SK-N-SH (cell line): ENCODE measurements around the gene POLQ. TPM values are rescaled to one million over a fixed set of nuclear protein-coding genes. Genes with fewer than 3 reads are reported as not detected.
"Not testable (repeated sequence)": the region's sequence is repeated elsewhere in the genome, so short reads cannot be mapped to it uniquely, and the experiment has no call there.

Experiments
- CTCF ChIA-PET: fragments of 300-600, 350-600 bp; formaldehyde crosslinking; extraction: SDS; loops from one replicate; lab custom pipeline; 2021; lab: Yijun Ruan, JAX
- POLR2A ChIA-PET: fragments of 350-600 bp; sonication (Branson Sonifier 250); formaldehyde crosslinking; extraction: SDS; loops from one replicate; lab custom pipeline; 2020; ENCODE audit warnings: antibody characterized with exemption, inconsistent platforms; lab: Yijun Ruan, JAX
- DNase-seq: peaks from one replicate; pipeline ENCODE4 v3.0.0; 2012
- H2AFZ ChIP-seq: fragments of 200-600 bp; sonication (generic); 2 replicates; pipeline ENCODE4 v1.8.1; 2016; ENCODE audit warnings: antibody characterized with exemption, mild to moderate bottlenecking, low read depth
- H3F3A ChIP-seq: fragments of 200-600 bp; sonication (generic); replicated peaks from 2 replicates; pipeline ENCODE3; 2016; ENCODE audit warnings: antibody characterized with exemption, mild to moderate bottlenecking; ENCODE audit not compliant: insufficient read depth
- H3K27ac ChIP-seq, 2 experiments: fragments of 200-500 bp in 1 of 2; fragments of 200-600 bp in 1 of 2; sonication (Bioruptor generic) in 1 of 2; sonication (generic), shearing (Covaris generic) in 1 of 2; 2 replicates each; pipeline versions ENCODE4 v1.5.1 to v1.6.1; 2014 to 2016; ENCODE audit warnings: low read depth in 2 of 2, inconsistent platforms in 1 of 2, low read length in 1 of 2, mild to moderate bottlenecking in 1 of 2, mixed read lengths in 1 of 2
- H3K27me3 ChIP-seq: fragments of 200-600 bp; sonication (generic), shearing (Covaris generic); 2 replicates; pipeline ENCODE4 v1.6.1; 2016; ENCODE audit warnings: mixed run types; ENCODE audit not compliant: insufficient read depth
- H3K36me3 ChIP-seq, 2 experiments: fragments of 200-500 bp in 1 of 2; fragments of 200-600 bp in 1 of 2; sonication (Bioruptor generic) in 1 of 2; sonication (generic) in 1 of 2; replicated peaks in 1 of 2; 2 replicates each; pipeline versions ENCODE3 to v1.5.1; 2014 to 2016; ENCODE audit warnings: low read length in 1 of 2, mild to moderate bottlenecking in 1 of 2; ENCODE audit not compliant: insufficient read depth in 2 of 2, control insufficient read depth in 1 of 2
- H3K4me1 ChIP-seq, 2 experiments: fragments of 200-500 bp in 1 of 2; fragments of 200-600 bp in 1 of 2; sonication (Bioruptor generic) in 1 of 2; sonication (generic), shearing (Covaris generic) in 1 of 2; 2 replicates each; pipeline versions ENCODE4 v1.5.1 to v1.6.1; 2014 to 2016; ENCODE audit warnings: low read depth in 1 of 2, low read length in 1 of 2, mixed run types in 1 of 2; ENCODE audit not compliant: insufficient read depth in 2 of 2, control insufficient read depth in 1 of 2
- H3K4me2 ChIP-seq: fragments of 200-600 bp; sonication (generic), shearing (Covaris generic); 2 replicates; pipeline ENCODE4 v1.6.1; 2017; ENCODE audit warnings: mixed run types
- H3K4me3 ChIP-seq, 2 experiments: fragments of 200-500 bp in 1 of 2; fragments of 200-600 bp in 1 of 2; sonication (Bioruptor generic) in 1 of 2; sonication (generic), shearing (Covaris generic) in 1 of 2; 2 replicates each; pipeline versions ENCODE4 v1.5.1 to v1.8.1; 2014 to 2016; ENCODE audit warnings: low read depth in 2 of 2, inconsistent platforms in 1 of 2, low read length in 1 of 2, mild to moderate bottlenecking in 1 of 2, mixed read lengths in 1 of 2, moderate library complexity in 1 of 2
- H3K79me2 ChIP-seq: fragments of 200-600 bp; sonication (generic); 2 replicates; pipeline ENCODE4 v1.8.1; 2017; ENCODE audit warnings: mild to moderate bottlenecking; ENCODE audit not compliant: insufficient read depth
- H3K9ac ChIP-seq: fragments of 200-600 bp; sonication (generic); 2 replicates; pipeline ENCODE4 v1.6.1; 2017; ENCODE audit warnings: mixed run types
- H3K9me2 ChIP-seq: fragments of 200-600 bp; sonication (generic); 2 replicates; pipeline ENCODE4 v1.6.1; 2017; ENCODE audit warnings: mixed run types
- H3K9me3 ChIP-seq: fragments of 200-600 bp; sonication (generic); 2 replicates; pipeline ENCODE4 v1.6.1; 2017; ENCODE audit warnings: mixed run types, mild to moderate bottlenecking, moderate library complexity
- H4K20me1 ChIP-seq: fragments of 200-600 bp; sonication (generic); 2 replicates; pipeline ENCODE4 v1.6.1; 2017; ENCODE audit warnings: mild to moderate bottlenecking, mixed run types; ENCODE audit not compliant: insufficient read depth
- EP300 ChIP-seq, 2 experiments: IDR thresholded peaks; 2 replicates each; pipeline versions ENCODE4 v1.4.0 to v1.6.1; 2012; ENCODE audit warnings: borderline replicate concordance in 1 of 2, low read depth in 1 of 2, low read length in 1 of 2
- FOSL2 ChIP-seq: IDR thresholded peaks from 2 replicates; pipeline ENCODE4 v1.4.0; 2012; ENCODE audit warnings: low read depth, mild to moderate bottlenecking, moderate library complexity, borderline replicate concordance
- FOXM1 ChIP-seq: IDR thresholded peaks from 2 replicates; pipeline ENCODE4 v1.4.0; 2012; ENCODE audit warnings: low read depth, mild to moderate bottlenecking
- GATA2 ChIP-seq: sonication (generic); formaldehyde crosslinking; IDR thresholded peaks from 2 replicates; pipeline ENCODE4 v1.5.0; 2020; ENCODE audit warnings: mild to moderate bottlenecking, missing genetic modification reagents
- RCOR1 ChIP-seq: fragments of 150-350 bp; IDR thresholded peaks from 2 replicates; pipeline ENCODE4 v1.6.1; 2017; ENCODE audit warnings: antibody characterized with exemption, low read length
- RXRA ChIP-seq: IDR thresholded peaks from 2 replicates; pipeline ENCODE4 v1.4.0; 2012; ENCODE audit warnings: low read depth, mild to moderate bottlenecking, borderline replicate concordance
- SMC3 ChIP-seq: IDR thresholded peaks from 2 replicates; pipeline ENCODE4 v1.6.1; 2012; ENCODE audit warnings: low read depth, low read length, improper control_type of control experiment
- TCF12 ChIP-seq: IDR thresholded peaks from 2 replicates; pipeline ENCODE4 v1.4.0; 2012
- TEAD4 ChIP-seq: IDR thresholded peaks from 2 replicates; pipeline ENCODE4 v1.4.0; 2012; ENCODE audit warnings: mild to moderate bottlenecking, borderline replicate concordance; ENCODE audit not compliant: insufficient read depth
- WGBS: methylation state at CpG from one replicate; pipeline ENCODE4 v1.1.6; 2017; ENCODE audit warnings: low lambda C conversion rate; 5-methylcytosine and 5-hydroxymethylcytosine counted together
- polyA plus RNA-seq, 3 experiments: library from polyadenylated mRNA; depleted of rRNA; stranded (reverse); fragments of >200 nt; gene quantifications; 2 replicates each; pipeline ENCODE4 v1.2.3, GENCODE V29; 2012
- TF ChIP-seq, protein P1 (sequence below): fragments of 200-600 bp; sonication (generic); IDR thresholded peaks from 2 replicates; pipeline ENCODE4 v1.6.1; 2017; ENCODE audit warnings: antibody characterized with exemption, mild to moderate bottlenecking, moderate library complexity
- TF ChIP-seq, protein P2 (sequence below): IDR thresholded peaks from 2 replicates; pipeline ENCODE4 v1.4.0; 2012; ENCODE audit warnings: low read depth
- TF ChIP-seq, protein P3 (sequence below): IDR thresholded peaks from 2 replicates; pipeline ENCODE4 v1.4.0; 2012; ENCODE audit warnings: low read depth, borderline replicate concordance
- TF ChIP-seq, protein P4 (sequence below): IDR thresholded peaks from 2 replicates; pipeline ENCODE4; 2012

Gene POLQ
- polyA plus RNA-seq, 1 of the 3 experiments (the other 2 are of a cell fraction) = 1.4 TPM

DNA sequence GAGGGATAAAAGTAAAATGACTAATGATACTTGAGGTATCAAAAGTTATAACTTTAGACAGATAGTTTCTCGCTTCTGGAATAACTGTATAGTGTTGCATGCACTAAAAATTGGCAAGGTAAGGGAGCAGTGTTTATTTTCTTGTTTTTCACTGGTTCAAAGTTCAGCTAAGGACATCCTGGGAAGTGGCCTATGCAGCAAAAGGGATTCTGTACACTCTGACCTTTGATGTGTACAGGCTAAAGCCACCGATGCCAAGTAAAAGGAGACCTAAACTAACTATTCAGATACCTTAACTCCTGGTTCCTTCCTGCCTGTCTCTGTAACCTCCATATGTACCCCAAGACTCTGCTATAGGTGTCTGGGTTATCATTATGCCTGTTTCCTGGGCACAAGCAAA, 49.1 kb upstream of the POLQ start:
- CTCF ChIA-PET = no interaction called here

DNA sequence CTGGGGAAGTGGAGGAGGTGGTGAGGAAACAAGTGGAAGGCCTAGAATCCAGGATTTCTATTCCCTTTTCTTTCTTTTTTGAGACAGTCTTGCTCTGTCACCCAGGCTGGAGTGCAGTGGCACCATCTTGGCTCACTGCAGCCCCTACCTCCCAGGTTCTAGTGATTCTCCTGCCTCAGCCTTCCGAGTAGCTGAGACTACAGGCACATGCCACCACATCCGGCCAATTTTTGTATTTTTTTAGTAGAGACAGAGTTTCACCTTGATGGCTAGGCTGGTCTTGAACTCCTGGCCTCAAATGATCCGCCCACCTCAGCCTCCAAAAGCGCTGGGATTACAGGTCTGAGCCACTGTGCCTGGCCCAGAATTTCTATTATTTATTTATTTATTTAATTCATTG, 48.0 kb upstream of the POLQ start:
- 26% methylated on average over 4 of the region's 4 CpGs for WGBS

More for the DNA sequence above, 49.1 kb upstream of the POLQ start:
- H3K27ac ChIP-seq = no peak overlapping the region
- H2AFZ ChIP-seq = no peak overlapping the region
- no peaks in the 10 kb centered on the region for H3K79me2 ChIP-seq
- DNase-seq = no peak
- no peak overlapping the region for H3K9ac ChIP-seq
- no peak overlapping the region for H3K4me3 ChIP-seq
- WGBS = 36% methylated on average over 2 of the region's 2 CpGs
- no peaks in the 10 kb centered on the region for H3K4me1 ChIP-seq
- no peak overlapping the region for H3K4me2 ChIP-seq
- no peaks in the 10 kb centered on the region for H4K20me1 ChIP-seq
- no peaks in the 10 kb centered on the region; the same call in 1 of the 2 replicates for H3K27me3 ChIP-seq
- no peaks in the 10 kb centered on the region for H3K9me2 ChIP-seq
- H3K9me3 ChIP-seq = no peaks in the 10 kb centered on the region
- POLR2A ChIA-PET = no interaction called here
- no peaks in the 10 kb centered on the region for H3K36me3 ChIP-seq
- TF ChIP-seq SMC3 (no peak), RCOR1 (no peak), TCF12 (no peak), TEAD4 (no peak), EP300 (IDR thresholded peaks at IDR 0.05; ENCODE audit: borderline replicate concordance in 1 of 2, low read depth in 1 of 2, low read length in 1 of 2) (no peak), GATA2 (CRISPR knock-in tag) (no peak), RXRA (no peak), FOSL2 (no peak), FOXM1 (no peak)
- TF ChIP-seq, protein P1, sequence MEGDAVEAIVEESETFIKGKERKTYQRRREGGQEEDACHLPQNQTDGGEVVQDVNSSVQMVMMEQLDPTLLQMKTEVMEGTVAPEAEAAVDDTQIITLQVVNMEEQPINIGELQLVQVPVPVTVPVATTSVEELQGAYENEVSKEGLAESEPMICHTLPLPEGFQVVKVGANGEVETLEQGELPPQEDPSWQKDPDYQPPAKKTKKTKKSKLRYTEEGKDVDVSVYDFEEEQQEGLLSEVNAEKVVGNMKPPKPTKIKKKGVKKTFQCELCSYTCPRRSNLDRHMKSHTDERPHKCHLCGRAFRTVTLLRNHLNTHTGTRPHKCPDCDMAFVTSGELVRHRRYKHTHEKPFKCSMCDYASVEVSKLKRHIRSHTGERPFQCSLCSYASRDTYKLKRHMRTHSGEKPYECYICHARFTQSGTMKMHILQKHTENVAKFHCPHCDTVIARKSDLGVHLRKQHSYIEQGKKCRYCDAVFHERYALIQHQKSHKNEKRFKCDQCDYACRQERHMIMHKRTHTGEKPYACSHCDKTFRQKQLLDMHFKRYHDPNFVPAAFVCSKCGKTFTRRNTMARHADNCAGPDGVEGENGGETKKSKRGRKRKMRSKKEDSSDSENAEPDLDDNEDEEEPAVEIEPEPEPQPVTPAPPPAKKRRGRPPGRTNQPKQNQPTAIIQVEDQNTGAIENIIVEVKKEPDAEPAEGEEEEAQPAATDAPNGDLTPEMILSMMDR = no peak
- TF ChIP-seq, protein P2, sequence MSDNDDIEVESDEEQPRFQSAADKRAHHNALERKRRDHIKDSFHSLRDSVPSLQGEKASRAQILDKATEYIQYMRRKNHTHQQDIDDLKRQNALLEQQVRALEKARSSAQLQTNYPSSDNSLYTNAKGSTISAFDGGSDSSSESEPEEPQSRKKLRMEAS = no peak
- TF ChIP-seq, protein P3, sequence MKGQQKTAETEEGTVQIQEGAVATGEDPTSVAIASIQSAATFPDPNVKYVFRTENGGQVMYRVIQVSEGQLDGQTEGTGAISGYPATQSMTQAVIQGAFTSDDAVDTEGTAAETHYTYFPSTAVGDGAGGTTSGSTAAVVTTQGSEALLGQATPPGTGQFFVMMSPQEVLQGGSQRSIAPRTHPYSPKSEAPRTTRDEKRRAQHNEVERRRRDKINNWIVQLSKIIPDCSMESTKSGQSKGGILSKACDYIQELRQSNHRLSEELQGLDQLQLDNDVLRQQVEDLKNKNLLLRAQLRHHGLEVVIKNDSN = no peak
- TF ChIP-seq, protein P4, sequence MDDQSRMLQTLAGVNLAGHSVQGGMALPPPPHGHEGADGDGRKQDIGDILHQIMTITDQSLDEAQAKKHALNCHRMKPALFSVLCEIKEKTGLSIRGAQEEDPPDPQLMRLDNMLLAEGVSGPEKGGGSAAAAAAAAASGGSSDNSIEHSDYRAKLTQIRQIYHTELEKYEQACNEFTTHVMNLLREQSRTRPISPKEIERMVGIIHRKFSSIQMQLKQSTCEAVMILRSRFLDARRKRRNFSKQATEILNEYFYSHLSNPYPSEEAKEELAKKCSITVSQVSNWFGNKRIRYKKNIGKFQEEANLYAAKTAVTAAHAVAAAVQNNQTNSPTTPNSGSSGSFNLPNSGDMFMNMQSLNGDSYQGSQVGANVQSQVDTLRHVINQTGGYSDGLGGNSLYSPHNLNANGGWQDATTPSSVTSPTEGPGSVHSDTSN = no peak
- H3F3A ChIP-seq = no peaks in the 10 kb centered on the region

More for the DNA sequence above, 48.0 kb upstream of the POLQ start:
- H2AFZ ChIP-seq, H3K4me1 ChIP-seq, H3F3A ChIP-seq, H3K36me3 ChIP-seq, H3K9me2 ChIP-seq, H3K9me3 ChIP-seq, H3K27me3 ChIP-seq, H3K4me2 ChIP-seq, H3K9ac ChIP-seq, POLR2A ChIA-PET, H3K27ac ChIP-seq, H3K79me2 ChIP-seq, DNase-seq, H3K4me3 ChIP-seq, H4K20me1 ChIP-seq: not testable (repeated sequence)
- CTCF ChIA-PET = interaction anchor here (0.5 kb wide), 1 partner anchor 1871 kb away, joined by 3 read pairs; no protein-coding TSS in a partner anchor
